AG04449 (cell line): Measurements from ENCODE around the gene SHKBP1.

ENCODE experiments used
- CTCF ChIA-PET: fragments of 350-600 bp; formaldehyde crosslinking; extraction: SDS; loops from one replicate; lab custom pipeline; 2021; ENCODE audit warnings: antibody characterized with exemption; lab: Yijun Ruan, JAX
- POLR2A ChIA-PET: fragments of 400-600, 350-600 bp; formaldehyde crosslinking; extraction: SDS; loops from one replicate; lab custom pipeline; 2020; ENCODE audit warnings: antibody characterized with exemption, inconsistent platforms; lab: Yijun Ruan, JAX
- DNase-seq: peaks from one replicate; pipeline ENCODE4 v3.0.0-alpha.2; 2010; ENCODE audit warnings: low read depth, low spot score
- H3K4me3 ChIP-seq: 2 replicates; pipeline ENCODE4 v1.5.1; 2011; ENCODE audit warnings: low read depth, mild to moderate bottlenecking, control low read depth, low read length
- TF ChIP-seq, protein P1 (sequence below): IDR thresholded peaks from one replicate; pipeline ENCODE4 v1.5.1; 2011; ENCODE audit warnings: mild to moderate bottlenecking, moderate library complexity, low read length, control low read depth, inconsistent platforms; ENCODE audit not compliant: insufficient read depth; ENCODE audit errors: missing control alignments

Gene SHKBP1

DNA sequence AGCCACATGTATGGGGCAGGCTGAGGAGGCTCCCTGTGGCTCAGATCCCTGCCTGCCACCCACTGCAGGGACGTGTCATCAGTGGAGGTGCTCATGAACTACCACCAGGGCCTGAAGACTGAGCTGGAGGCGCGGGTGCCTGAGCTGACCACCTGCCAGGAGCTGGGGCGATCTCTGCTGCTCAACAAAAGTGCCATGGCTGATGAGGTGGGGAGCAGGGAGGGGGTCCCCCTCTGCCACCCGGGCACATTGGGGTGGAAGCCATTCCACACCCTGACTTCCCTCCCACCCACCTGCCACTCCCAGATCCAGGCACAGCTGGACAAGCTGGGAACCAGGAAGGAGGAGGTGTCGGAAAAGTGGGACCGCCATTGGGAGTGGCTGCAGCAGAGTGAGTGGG is 11.3 kb upstream of the SHKBP1 start:
- no peak for DNase-seq
- POLR2A ChIA-PET, result no interaction called here
- TF ChIP-seq, protein P1, sequence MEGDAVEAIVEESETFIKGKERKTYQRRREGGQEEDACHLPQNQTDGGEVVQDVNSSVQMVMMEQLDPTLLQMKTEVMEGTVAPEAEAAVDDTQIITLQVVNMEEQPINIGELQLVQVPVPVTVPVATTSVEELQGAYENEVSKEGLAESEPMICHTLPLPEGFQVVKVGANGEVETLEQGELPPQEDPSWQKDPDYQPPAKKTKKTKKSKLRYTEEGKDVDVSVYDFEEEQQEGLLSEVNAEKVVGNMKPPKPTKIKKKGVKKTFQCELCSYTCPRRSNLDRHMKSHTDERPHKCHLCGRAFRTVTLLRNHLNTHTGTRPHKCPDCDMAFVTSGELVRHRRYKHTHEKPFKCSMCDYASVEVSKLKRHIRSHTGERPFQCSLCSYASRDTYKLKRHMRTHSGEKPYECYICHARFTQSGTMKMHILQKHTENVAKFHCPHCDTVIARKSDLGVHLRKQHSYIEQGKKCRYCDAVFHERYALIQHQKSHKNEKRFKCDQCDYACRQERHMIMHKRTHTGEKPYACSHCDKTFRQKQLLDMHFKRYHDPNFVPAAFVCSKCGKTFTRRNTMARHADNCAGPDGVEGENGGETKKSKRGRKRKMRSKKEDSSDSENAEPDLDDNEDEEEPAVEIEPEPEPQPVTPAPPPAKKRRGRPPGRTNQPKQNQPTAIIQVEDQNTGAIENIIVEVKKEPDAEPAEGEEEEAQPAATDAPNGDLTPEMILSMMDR, result no peak
- CTCF ChIA-PET, result interaction anchor here (1.6 kb wide), 1 partner anchor 69 kb away, joined by 3 read pairs; no protein-coding TSS in a partner anchor
- no peak overlapping the region for H3K4me3 ChIP-seq

DNA sequence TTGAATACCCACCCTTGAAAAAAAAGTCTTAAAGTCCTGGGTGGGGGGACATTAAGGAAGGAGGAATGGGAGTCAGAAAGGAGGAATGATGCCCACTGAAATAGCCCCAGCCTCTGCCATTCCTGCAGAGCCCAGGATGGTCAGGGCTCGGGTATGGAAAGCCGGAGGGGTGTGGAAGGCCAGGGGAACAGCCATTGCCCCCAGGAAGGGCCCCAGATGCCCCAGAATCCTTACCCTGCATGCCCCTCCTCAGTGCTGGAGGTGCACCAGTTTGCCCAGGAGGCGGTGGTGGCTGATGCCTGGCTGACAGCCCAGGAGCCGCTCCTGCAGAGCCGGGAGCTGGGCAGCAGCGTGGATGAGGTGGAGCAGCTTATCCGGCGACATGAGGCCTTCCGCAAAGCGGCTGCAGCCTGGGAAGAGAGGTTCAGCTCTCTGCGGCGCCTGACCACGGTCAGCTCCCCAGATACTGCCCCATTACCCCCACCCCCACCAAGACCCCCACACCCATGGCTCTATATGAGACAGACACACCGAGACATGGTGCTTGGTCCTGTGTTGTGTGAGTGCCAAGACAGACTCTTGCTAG is 10.7 kb upstream of the SHKBP1 start:
- no peak for DNase-seq
- TF ChIP-seq, protein P1, result no peak
- H3K4me3 ChIP-seq, result no peak overlapping the region
- ChIA-PET CTCF (interaction anchor here (1.1 to 3.0 kb wide), 3 partner anchors 10 to 69 kb away, joined by 3 to 15 read pairs (median 3); no protein-coding TSS in a partner anchor), POLR2A (no interaction called here)

DNA sequence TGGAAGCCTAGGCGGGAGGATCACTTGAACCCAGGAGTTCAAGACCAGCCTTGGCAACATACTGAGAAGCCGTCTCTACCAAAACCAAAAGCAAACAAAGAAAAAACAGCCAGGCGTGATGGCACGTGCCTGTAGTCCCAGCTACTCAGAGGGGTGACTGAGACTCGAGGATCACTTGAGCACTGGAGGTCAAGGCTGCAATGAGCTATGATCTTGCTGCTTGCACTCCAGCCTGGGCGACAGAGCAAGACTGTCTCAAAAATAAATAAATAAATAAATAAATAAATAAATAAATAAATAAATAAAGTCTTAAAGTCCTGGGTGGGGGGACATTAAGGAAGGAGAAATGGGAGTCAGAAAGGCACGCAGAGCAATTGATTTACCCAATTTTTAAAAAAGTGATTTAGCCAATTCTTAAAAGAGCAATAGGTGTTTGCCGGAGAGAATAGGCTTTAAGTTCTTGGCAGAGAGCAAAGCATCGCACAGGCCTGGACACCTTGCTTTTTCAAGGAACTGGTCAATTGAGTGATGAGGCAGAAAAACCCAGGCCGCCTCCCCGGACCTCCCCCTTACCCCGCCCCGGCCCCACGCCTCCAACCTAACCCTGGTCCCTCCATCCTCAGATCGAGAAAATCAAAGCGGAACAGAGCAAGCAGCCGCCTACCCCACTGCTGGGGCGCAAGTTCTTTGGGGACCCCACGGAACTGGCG is 9.5 kb upstream of the SHKBP1 start:
- H3K4me3 ChIP-seq, result peak overlapping the region; percentile 42
- TF ChIP-seq, protein P1, result no peak
- ChIA-PET CTCF (interaction anchor here (0.6 to 3.0 kb wide), 7 partner anchors 9 to 263 kb away, joined by 3 to 15 read pairs (median 3); no protein-coding TSS in a partner anchor), POLR2A (interaction anchor here (0.7 to 0.9 kb wide), 2 partner anchors 726 to 1224 kb away, joined by 3 to 4 read pairs; no protein-coding TSS in a partner anchor)
- no peak for DNase-seq

DNA sequence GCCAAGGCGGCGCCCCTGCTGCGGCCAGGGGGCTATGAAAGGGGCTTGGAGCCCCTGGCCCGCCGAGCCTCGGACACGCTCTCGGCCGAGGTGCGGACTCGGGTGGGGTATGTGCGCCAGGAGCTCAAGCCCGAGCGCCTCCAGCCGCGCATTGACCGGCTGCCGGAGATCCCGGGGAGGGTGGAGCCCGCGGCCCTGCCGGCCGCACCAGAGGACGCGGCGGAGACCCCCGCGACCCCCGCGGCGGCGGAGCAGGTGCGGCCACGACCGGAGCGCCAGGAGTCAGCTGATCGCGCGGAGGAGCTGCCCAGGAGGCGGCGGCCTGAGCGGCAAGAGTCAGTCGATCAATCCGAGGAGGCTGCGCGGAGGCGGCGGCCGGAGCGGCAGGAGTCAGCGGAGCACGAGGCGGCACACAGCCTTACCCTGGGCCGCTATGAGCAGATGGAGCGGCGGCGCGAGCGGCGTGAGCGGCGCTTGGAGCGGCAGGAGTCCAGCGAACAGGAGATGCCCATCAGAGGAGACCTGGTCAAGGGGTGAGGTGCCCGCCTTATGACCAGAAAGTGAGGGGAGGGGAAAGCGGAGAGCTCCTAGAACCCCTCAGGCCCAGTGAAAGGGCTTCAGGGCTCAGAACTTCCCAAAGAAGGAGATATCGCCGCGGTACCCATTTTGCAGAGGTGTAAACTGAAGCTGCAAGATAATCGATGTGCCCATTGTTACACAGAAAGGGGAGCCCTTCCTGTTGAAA is 8.8 kb upstream of the SHKBP1 start:
- CTCF ChIA-PET, result interaction anchor here (0.6 to 3.0 kb wide), 10 partner anchors 12 to 263 kb away, joined by 3 to 15 read pairs (median 4); no protein-coding TSS in a partner anchor
- H3K4me3 ChIP-seq, result peak overlapping the region; percentile 42
- TF ChIP-seq, protein P1, result no peak
- no peak for DNase-seq
- POLR2A ChIA-PET, result interaction anchor here (0.9 kb wide), 1 partner anchor 726 kb away, joined by 3 read pairs; no protein-coding TSS in a partner anchor

DNA sequence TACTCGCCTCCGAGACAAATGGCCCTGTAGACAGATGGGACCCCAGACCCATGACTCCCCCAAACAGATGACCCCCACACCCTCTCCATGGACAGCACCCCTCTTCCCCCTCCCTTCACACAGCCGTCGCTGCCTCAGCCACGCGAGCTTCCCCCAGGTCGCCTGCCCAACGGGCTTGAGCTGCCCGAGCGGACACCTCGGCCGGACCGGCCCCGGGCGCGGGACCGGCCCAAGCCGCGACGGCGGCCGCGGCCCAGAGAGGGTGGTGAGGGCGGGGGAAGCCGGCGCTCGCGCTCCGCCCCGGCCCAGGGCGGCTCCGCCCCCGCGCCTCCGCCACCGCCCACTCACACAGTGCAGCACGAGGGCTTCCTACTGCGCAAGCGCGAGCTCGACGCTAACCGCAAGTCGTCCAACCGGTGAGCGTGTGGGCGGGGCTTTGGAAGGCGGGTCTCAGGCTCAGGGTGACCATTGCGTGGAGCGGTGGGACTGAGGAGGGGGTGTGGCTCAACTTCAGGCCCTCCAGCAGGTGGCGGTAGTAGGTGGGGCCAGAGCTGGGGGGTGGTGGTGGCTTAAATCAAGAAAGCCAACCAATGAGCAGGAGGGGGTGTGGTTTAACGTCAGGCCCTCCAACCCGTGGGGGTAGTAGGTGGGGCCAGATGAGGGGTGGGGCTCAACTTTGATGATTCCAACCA is 6.2 kb upstream of the SHKBP1 start:
- ChIA-PET CTCF (interaction anchor here (0.8 to 2.0 kb wide), 9 partner anchors 18 to 49 kb away, joined by 3 to 10 read pairs (median 4); partner anchors contain the start of gene LTBP4), POLR2A (interaction anchor here (0.8 kb wide), 1 partner anchor 144 kb away, joined by 3 read pairs; no protein-coding TSS in a partner anchor)
- DNase-seq, result peak; percentile 95
- peak overlapping the region; percentile 79 for H3K4me3 ChIP-seq
- TF ChIP-seq, protein P1, result no peak
